Erythroblast (primary cell): ENCODE results near the gene HDAC2.

ENCODE experiments used
- DNase-seq, 2 experiments: peaks; one replicate each; lab custom pipeline; 2025; lab: John Stamatoyannopoulos, UW
- GATA1 ChIP-seq: IDR thresholded peaks from 2 replicates; pipeline ENCODE4 v1.6.1; 2011; ENCODE audit warnings: low read depth, mild to moderate bottlenecking, control low read depth, low read length, moderate library complexity
- POLR2A ChIP-seq: IDR thresholded peaks from 2 replicates; pipeline ENCODE4 v1.6.1; 2011; ENCODE audit warnings: mild to moderate bottlenecking, low read length

HDAC2 gene

GRCh38 chr6:113886512-113886911 lies 84.4 kb downstream of the HDAC2 start:
- no peak for DNase-seq
- TF ChIP-seq GATA1 (no peak), POLR2A (no peak)

DNA sequence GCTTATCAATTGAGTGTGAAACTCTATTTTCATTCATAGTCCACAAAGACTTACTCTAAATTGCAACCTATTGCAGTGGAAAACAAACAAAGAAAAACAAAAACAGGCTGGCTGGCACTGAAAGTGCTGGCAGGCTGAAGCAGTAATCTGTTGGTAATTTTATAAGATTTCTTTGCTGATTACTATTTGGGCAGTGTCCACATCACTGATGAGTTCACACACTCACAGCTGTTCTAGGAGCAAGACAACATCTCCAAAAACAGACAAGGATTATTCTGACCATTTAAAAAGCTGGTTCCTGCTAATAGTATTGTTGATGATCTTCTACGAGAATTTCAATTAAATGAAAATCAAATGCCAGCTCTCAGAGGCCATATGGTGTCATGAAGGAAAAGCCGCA lies 86.9 kb downstream of the HDAC2 start:
- TF ChIP-seq GATA1 (no peak), POLR2A (no peak)
- no peak for DNase-seq
